NCI-H187 (cell line): ENCODE data around the gene PXMP2.

Experiments used
- DNase-seq, 2 experiments: peaks; one replicate each; lab custom pipeline; 2025; lab: John Stamatoyannopoulos, UW

The PXMP2 gene

GRCh38 chr12:132687211-132688164, at the start of gene PXMP2, which contains the start of gene POLE:
TSS of gene PXMP2 (plus strand) at chr12:132687587. CDS start at chr12:132687671, 84 bp downstream.
TSS of gene POLE (minus strand) at chr12:132687342. CDS start at chr12:132687315, 27 bp downstream.
- DNase-seq: peak; percentile 93 to 98

GRCh38 chr12:132637811-132638210, 49.6 kb upstream of the PXMP2 start:
- DNase-seq: no peak

- DNase-seq: no peak
These were observed 48.6 kb upstream of the PXMP2 start for GRCh38 chr12:132638541-132639408.

- DNase-seq: no peak
These were observed 47.3 kb upstream of the PXMP2 start for GRCh38 chr12:132639956-132640520.

GRCh38 chr12:132640936-132641335, 46.5 kb upstream of the PXMP2 start:
- no peak for DNase-seq

GRCh38 chr12:132641811-132642650, 45.4 kb upstream of the PXMP2 start:
- DNase-seq: no peak

- DNase-seq: no peak
These were observed 44.2 kb upstream of the PXMP2 start for GRCh38 chr12:132642846-132643835.

- no peak for DNase-seq
These were observed 40.5 kb upstream of the PXMP2 start for GRCh38 chr12:132646850-132647249.

- DNase-seq: no peak
These were observed 39.5 kb upstream of the PXMP2 start for GRCh38 chr12:132647858-132648257.

- no peak for DNase-seq
These were observed 38.7 kb upstream of the PXMP2 start for GRCh38 chr12:132648616-132649225.

GRCh38 chr12:132649226-132649945, 38.0 kb upstream of the PXMP2 start:
- DNase-seq: no peak

GRCh38 chr12:132651444-132652100, 35.8 kb upstream of the PXMP2 start:
- DNase-seq: no peak

- DNase-seq: no peak
These were observed 33.7 kb upstream of the PXMP2 start for GRCh38 chr12:132653567-132654290.

GRCh38 chr12:132657004-132657727, 30.2 kb upstream of the PXMP2 start:
- DNase-seq: no peak

GRCh38 chr12:132658149-132658894, 29.1 kb upstream of the PXMP2 start:
- no peak for DNase-seq

GRCh38 chr12:132659146-132659545, 28.2 kb upstream of the PXMP2 start:
- DNase-seq: no peak
